Measurements from ENCODE around the gene RAB12.
"Not testable (repeated sequence)": the region's sequence is repeated elsewhere in the genome, so short reads cannot be mapped to it uniquely, and the experiment has no call there.

RAB12 gene

GRCh38 chr18:8630546-8630945 lies 21.3 kb downstream of the RAB12 start:
- H3K4me3 ChIP-seq (ENCODE audit: low read depth, low read length): no peak overlapping the region
- TF ChIP-seq, protein P1, sequence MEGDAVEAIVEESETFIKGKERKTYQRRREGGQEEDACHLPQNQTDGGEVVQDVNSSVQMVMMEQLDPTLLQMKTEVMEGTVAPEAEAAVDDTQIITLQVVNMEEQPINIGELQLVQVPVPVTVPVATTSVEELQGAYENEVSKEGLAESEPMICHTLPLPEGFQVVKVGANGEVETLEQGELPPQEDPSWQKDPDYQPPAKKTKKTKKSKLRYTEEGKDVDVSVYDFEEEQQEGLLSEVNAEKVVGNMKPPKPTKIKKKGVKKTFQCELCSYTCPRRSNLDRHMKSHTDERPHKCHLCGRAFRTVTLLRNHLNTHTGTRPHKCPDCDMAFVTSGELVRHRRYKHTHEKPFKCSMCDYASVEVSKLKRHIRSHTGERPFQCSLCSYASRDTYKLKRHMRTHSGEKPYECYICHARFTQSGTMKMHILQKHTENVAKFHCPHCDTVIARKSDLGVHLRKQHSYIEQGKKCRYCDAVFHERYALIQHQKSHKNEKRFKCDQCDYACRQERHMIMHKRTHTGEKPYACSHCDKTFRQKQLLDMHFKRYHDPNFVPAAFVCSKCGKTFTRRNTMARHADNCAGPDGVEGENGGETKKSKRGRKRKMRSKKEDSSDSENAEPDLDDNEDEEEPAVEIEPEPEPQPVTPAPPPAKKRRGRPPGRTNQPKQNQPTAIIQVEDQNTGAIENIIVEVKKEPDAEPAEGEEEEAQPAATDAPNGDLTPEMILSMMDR (IDR thresholded peaks at IDR 0.05; ENCODE audit: low read depth, low read length, missing control alignments): no peak
- no peak for DNase-seq (ENCODE audit: low read depth)

DNA sequence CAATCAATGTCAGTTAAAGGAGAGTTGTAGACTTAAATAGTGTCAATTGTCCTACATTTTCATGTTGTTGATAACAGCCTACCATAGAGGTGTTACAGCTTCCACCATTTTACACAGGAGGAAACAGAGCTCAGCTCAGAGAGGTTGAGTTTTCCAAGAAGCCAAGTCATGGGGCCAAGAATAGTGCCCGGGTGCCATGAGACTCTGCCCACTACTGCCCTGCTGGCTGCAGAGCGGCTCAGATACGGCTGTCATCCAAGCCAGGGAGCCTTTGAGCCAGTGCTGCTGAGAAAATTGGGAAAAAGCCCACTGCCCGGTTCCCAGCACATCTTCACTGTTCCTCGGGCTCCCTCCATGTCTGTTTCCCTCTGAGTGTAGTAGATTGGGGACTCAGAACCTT lies 22.0 kb downstream of the RAB12 start:
- H3K4me3 ChIP-seq (ENCODE audit: low read depth, low read length): no peak overlapping the region
- DNase-seq (ENCODE audit: low read depth): no peak
- TF ChIP-seq, protein P1 (IDR thresholded peaks at IDR 0.05; ENCODE audit: low read depth, low read length, missing control alignments): no peak

DNA sequence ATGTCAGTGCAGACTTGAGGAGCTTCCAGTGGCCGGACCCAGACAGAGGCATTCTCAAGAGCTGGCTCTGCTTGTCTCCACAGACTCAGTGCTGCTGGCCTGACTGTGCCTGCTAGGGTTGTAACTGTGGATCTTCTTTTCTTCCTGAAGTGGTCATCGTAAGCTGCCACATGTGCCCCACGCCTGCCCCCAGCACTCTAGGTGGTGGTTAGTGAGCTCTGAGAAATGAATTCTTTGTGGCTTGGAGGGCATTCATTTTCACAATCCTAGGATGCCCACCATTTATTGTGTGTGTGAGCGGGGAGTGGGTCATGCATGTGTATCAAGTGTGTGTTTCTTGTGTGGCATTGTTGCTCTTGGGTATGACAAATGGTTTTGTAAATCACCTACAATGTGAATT lies 23.1 kb downstream of the RAB12 start:
- TF ChIP-seq, protein P1 (IDR thresholded peaks at IDR 0.05; ENCODE audit: low read depth, low read length, missing control alignments): no peak
- no peak overlapping the region for H3K4me3 ChIP-seq (ENCODE audit: low read depth, low read length)
- no peak for DNase-seq (ENCODE audit: low read depth)

- TF ChIP-seq, protein P1 (IDR thresholded peaks at IDR 0.05; ENCODE audit: low read depth, low read length, missing control alignments): no peak
- H3K4me3 ChIP-seq (ENCODE audit: low read depth, low read length): no peak overlapping the region
- no peak for DNase-seq (ENCODE audit: low read depth)
Observed at GRCh38 chr18:8634508-8634907, 25.3 kb downstream of the RAB12 start.

GRCh38 chr18:8635087-8635486 lies 25.9 kb downstream of the RAB12 start:
- TF ChIP-seq, protein P1 (IDR thresholded peaks at IDR 0.05; ENCODE audit: low read depth, low read length, missing control alignments): no peak
- DNase-seq (ENCODE audit: low read depth): no peak
- H3K4me3 ChIP-seq (ENCODE audit: low read depth, low read length): no peak overlapping the region

DNA sequence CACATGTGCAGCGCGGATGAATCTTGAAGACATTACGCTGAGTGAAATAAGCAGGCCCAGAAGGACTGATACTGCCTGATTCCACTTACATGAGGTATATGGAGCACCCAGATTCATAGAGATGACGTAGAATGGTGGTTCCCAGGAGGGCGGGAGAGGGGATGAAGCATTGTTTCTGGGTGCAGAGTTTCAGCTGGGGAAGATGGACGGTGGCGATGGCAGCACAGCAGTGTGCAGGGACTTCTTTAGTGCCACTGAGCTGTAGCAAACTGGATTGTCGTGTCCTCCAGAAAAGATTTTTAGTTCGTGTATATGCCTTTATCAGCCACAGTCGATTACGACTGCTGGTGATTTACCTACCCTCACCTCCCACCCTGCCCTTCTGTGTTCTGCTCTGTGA lies 30.5 kb downstream of the RAB12 start:
- H3K4me3 ChIP-seq (ENCODE audit: low read depth, low read length): no peak overlapping the region
- TF ChIP-seq, protein P1 (IDR thresholded peaks at IDR 0.05; ENCODE audit: low read depth, low read length, missing control alignments): no peak
- DNase-seq (ENCODE audit: low read depth): no peak

GRCh38 chr18:8643326-8643878 lies 34.2 kb downstream of the RAB12 start:
- H3K4me3 ChIP-seq (ENCODE audit: low read depth, low read length): no peak overlapping the region
- TF ChIP-seq, protein P1 (IDR thresholded peaks at IDR 0.05; ENCODE audit: low read depth, low read length, missing control alignments): no peak
- DNase-seq (ENCODE audit: low read depth): no peak

- not testable (repeated sequence) for H3K4me3 ChIP-seq (ENCODE audit: low read depth, low read length); DNase-seq (ENCODE audit: low read depth)
Observed at GRCh38 chr18:8647359-8647758, 38.1 kb downstream of the RAB12 start.

GRCh38 chr18:8651478-8652261 lies 42.4 kb downstream of the RAB12 start:
- H3K4me3 ChIP-seq (ENCODE audit: low read depth, low read length); DNase-seq (ENCODE audit: low read depth): not testable (repeated sequence)
